ENCODE data around the gene ERICH6B.

DNA sequence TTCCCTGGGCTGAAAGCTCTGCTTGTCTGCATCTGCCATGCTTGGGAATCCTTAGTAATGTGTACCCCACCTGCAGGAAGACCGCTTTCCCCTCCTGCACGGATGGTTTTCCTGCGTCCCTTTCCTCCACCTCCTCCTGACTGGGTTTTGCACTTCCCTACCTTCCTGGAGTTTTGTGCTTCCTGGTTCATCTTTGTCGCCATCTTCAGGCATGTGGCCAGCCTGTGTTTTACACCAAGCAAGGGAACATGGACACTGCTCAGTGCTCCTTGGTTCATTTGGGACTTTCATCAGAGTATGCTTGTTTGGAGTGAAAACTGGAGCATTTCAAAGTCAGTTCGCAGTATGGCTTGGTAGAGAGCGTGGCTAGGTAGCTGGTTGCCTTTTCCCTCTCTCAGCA, 30.7 kb downstream of the ERICH6B start:
- TF ChIP-seq, protein P1, sequence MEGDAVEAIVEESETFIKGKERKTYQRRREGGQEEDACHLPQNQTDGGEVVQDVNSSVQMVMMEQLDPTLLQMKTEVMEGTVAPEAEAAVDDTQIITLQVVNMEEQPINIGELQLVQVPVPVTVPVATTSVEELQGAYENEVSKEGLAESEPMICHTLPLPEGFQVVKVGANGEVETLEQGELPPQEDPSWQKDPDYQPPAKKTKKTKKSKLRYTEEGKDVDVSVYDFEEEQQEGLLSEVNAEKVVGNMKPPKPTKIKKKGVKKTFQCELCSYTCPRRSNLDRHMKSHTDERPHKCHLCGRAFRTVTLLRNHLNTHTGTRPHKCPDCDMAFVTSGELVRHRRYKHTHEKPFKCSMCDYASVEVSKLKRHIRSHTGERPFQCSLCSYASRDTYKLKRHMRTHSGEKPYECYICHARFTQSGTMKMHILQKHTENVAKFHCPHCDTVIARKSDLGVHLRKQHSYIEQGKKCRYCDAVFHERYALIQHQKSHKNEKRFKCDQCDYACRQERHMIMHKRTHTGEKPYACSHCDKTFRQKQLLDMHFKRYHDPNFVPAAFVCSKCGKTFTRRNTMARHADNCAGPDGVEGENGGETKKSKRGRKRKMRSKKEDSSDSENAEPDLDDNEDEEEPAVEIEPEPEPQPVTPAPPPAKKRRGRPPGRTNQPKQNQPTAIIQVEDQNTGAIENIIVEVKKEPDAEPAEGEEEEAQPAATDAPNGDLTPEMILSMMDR (IDR thresholded peaks at IDR 0.05; ENCODE audit: low read depth, low read length): peak; percentile 22; the same call in 1 of the 2 replicates
- no peak for TF ChIP-seq EZH2phosphoT487 (IDR thresholded peaks at IDR 0.05; ENCODE audit: low read depth)

Data from OCI-LY3 (cell line).